Memory B cell (primary cell): ENCODE measurements around the gene ABHD17B.
"Not testable (repeated sequence)": the region's sequence is repeated elsewhere in the genome, so short reads cannot be mapped to it uniquely, and the experiment has no call there.

ENCODE experiments used
- ATAC-seq: fragments of 150-1000 bp; cut with Tn5 transposase; 2 replicates; pipeline ENCODE4 v1.10.0; 2021; ENCODE audit warnings: low read depth, mild to moderate bottlenecking, moderate library complexity
- DNase-seq, 2 donors: peaks; one replicate each; pipeline ENCODE4 v3.0.0; 2022; ENCODE audit warnings: low spot score in 2 of 2
- H3K27ac Mint-ChIP-seq: one replicate; pipeline ENCODE4 v1.8.0; 2022; ENCODE audit warnings: mild to moderate bottlenecking, moderate library complexity, mixed read lengths
- H3K27me3 Mint-ChIP-seq: one replicate; pipeline ENCODE4 v1.8.0; 2022; ENCODE audit warnings: mixed read lengths
- H3K36me3 Mint-ChIP-seq: one replicate; pipeline ENCODE4 v1.8.0; 2022; ENCODE audit warnings: mild to moderate bottlenecking, mixed read lengths
- H3K4me1 Mint-ChIP-seq: one replicate; pipeline ENCODE4 v1.8.0; 2022; ENCODE audit warnings: mixed read lengths
- H3K4me3 Mint-ChIP-seq: one replicate; pipeline ENCODE4 v1.8.0; 2022; ENCODE audit warnings: mild to moderate bottlenecking, moderate library complexity, mixed read lengths
- H3K9me3 Mint-ChIP-seq: one replicate; pipeline ENCODE4 v1.8.0; 2022; ENCODE audit warnings: mixed read lengths

Gene ABHD17B

GRCh38 chr9:71901695-71902597 is 9.0 kb downstream of the ABHD17B start:
- Mint-ChIP-seq H3K36me3 (peaks cover 2% of the 10 kb centered on the region), H3K9me3 (no peaks in the 10 kb centered on the region), H3K27ac (peak overlapping the region; percentile 26), H3K4me1 (peaks cover 35% of the 10 kb centered on the region), H3K27me3 (no peaks in the 10 kb centered on the region), H3K4me3 (peak overlapping the region; percentile 1)
- ATAC-seq = peak; percentile 25
- no peak for DNase-seq

GRCh38 chr9:71898756-71899155 is 12.2 kb downstream of the ABHD17B start:
- peak overlapping the region; percentile 61 for H3K27ac Mint-ChIP-seq
- not testable (repeated sequence) for H3K4me3 Mint-ChIP-seq, H3K36me3 Mint-ChIP-seq

GRCh38 chr9:71897577-71897976 is 13.4 kb downstream of the ABHD17B start:
- ATAC-seq = peak; percentile 73
- H3K27ac Mint-ChIP-seq = peak overlapping the region; percentile 51

More at GRCh38 chr9:71898756-71899155, 12.2 kb downstream of the ABHD17B start:
- H3K4me1 Mint-ChIP-seq = peaks cover 38% of the 10 kb centered on the region
- H3K27me3 Mint-ChIP-seq, ATAC-seq, H3K9me3 Mint-ChIP-seq, DNase-seq: not testable (repeated sequence)

GRCh38 chr9:71896761-71897160 is 14.2 kb downstream of the ABHD17B start:
- Mint-ChIP-seq H3K36me3 (peaks cover 4% of the 10 kb centered on the region), H3K27ac (peak overlapping the region; percentile 51)

More at GRCh38 chr9:71897577-71897976, 13.4 kb downstream of the ABHD17B start:
- no peaks in the 10 kb centered on the region for H3K27me3 Mint-ChIP-seq
- peak overlapping the region; percentile 40 for H3K4me3 Mint-ChIP-seq
- no peaks in the 10 kb centered on the region for H3K9me3 Mint-ChIP-seq
- no peak for DNase-seq
- peaks cover 4% of the 10 kb centered on the region for H3K36me3 Mint-ChIP-seq
- peaks cover 44% of the 10 kb centered on the region for H3K4me1 Mint-ChIP-seq

GRCh38 chr9:71895955-71896354 is 15.0 kb downstream of the ABHD17B start:
- H3K9me3 Mint-ChIP-seq = no peaks in the 10 kb centered on the region
- no peak for DNase-seq
- no peaks in the 10 kb centered on the region for H3K27me3 Mint-ChIP-seq
- H3K27ac Mint-ChIP-seq = no peak overlapping the region
- no peak for ATAC-seq
- H3K4me1 Mint-ChIP-seq = peaks cover 44% of the 10 kb centered on the region
- no peak overlapping the region for H3K4me3 Mint-ChIP-seq
- H3K36me3 Mint-ChIP-seq = peaks cover 7% of the 10 kb centered on the region

More at GRCh38 chr9:71896761-71897160, 14.2 kb downstream of the ABHD17B start:
- peak overlapping the region; percentile 45 for H3K4me3 Mint-ChIP-seq
- no peaks in the 10 kb centered on the region for H3K9me3 Mint-ChIP-seq
- peak; percentile 48 for ATAC-seq
- H3K27me3 Mint-ChIP-seq = no peaks in the 10 kb centered on the region
- peaks cover 41% of the 10 kb centered on the region for H3K4me1 Mint-ChIP-seq
- DNase-seq = no peak

GRCh38 chr9:71895117-71895516 is 15.9 kb downstream of the ABHD17B start:
- ATAC-seq = no peak
- Mint-ChIP-seq H3K36me3 (peaks cover 7% of the 10 kb centered on the region), H3K4me3 (no peak overlapping the region), H3K9me3 (no peaks in the 10 kb centered on the region), H3K27me3 (no peaks in the 10 kb centered on the region), H3K4me1 (peaks cover 42% of the 10 kb centered on the region), H3K27ac (no peak overlapping the region)
- DNase-seq = no peak

- H3K4me1 Mint-ChIP-seq = peaks cover 37% of the 10 kb centered on the region
- H3K27ac Mint-ChIP-seq = peak overlapping the region; percentile 73
- no peak overlapping the region for H3K4me3 Mint-ChIP-seq
Measured at GRCh38 chr9:71891557-71892189, 19.3 kb downstream of the ABHD17B start.

GRCh38 chr9:71890042-71890679 is 20.8 kb downstream of the ABHD17B start:
- Mint-ChIP-seq H3K27me3 (no peaks in the 10 kb centered on the region), H3K4me3 (no peak overlapping the region), H3K36me3 (peaks cover 5% of the 10 kb centered on the region), H3K4me1 (peaks cover 34% of the 10 kb centered on the region), H3K27ac (no peak overlapping the region), H3K9me3 (no peaks in the 10 kb centered on the region)
- DNase-seq = no peak
- no peak for ATAC-seq

More at GRCh38 chr9:71891557-71892189, 19.3 kb downstream of the ABHD17B start:
- H3K27me3 Mint-ChIP-seq = no peaks in the 10 kb centered on the region
- H3K36me3 Mint-ChIP-seq = peaks cover 5% of the 10 kb centered on the region
- DNase-seq (no peak), ATAC-seq (peak; percentile 58)
- H3K9me3 Mint-ChIP-seq = no peaks in the 10 kb centered on the region

GRCh38 chr9:71887362-71887761 is 23.6 kb downstream of the ABHD17B start:
- H3K27ac Mint-ChIP-seq = no peak overlapping the region
- no peak overlapping the region for H3K4me3 Mint-ChIP-seq
- peaks cover 22% of the 10 kb centered on the region for H3K4me1 Mint-ChIP-seq
- H3K27me3 Mint-ChIP-seq = no peaks in the 10 kb centered on the region
- H3K36me3 Mint-ChIP-seq = peaks cover 19% of the 10 kb centered on the region
- ATAC-seq (no peak), DNase-seq (no peak)
- H3K9me3 Mint-ChIP-seq = peaks cover 11% of the 10 kb centered on the region

- ATAC-seq = no peak
- peaks cover 11% of the 10 kb centered on the region for H3K9me3 Mint-ChIP-seq
- DNase-seq = no peak
- H3K36me3 Mint-ChIP-seq = peaks cover 24% of the 10 kb centered on the region
- peaks cover 19% of the 10 kb centered on the region for H3K4me1 Mint-ChIP-seq
- H3K27ac Mint-ChIP-seq = no peak overlapping the region
- no peaks in the 10 kb centered on the region for H3K27me3 Mint-ChIP-seq
- H3K4me3 Mint-ChIP-seq = no peak overlapping the region
Measured at GRCh38 chr9:71886541-71886940, 24.5 kb downstream of the ABHD17B start.

GRCh38 chr9:71886015-71886414 is 25.0 kb downstream of the ABHD17B start:
- Mint-ChIP-seq H3K9me3 (peaks cover 11% of the 10 kb centered on the region), H3K27ac (no peak overlapping the region), H3K4me1 (peaks cover 15% of the 10 kb centered on the region), H3K4me3 (no peak overlapping the region), H3K36me3 (peaks cover 25% of the 10 kb centered on the region), H3K27me3 (no peaks in the 10 kb centered on the region)
- ATAC-seq (no peak), DNase-seq (no peak)

- Mint-ChIP-seq H3K4me1 (peaks cover 15% of the 10 kb centered on the region), H3K27ac (peak overlapping the region; percentile 60), H3K4me3 (peak overlapping the region; percentile 19), H3K36me3 (peaks cover 28% of the 10 kb centered on the region), H3K9me3 (peaks cover 13% of the 10 kb centered on the region), H3K27me3 (no peaks in the 10 kb centered on the region)
- ATAC-seq (peak; percentile 66), DNase-seq (no peak)
Measured at GRCh38 chr9:71885467-71885866, 25.5 kb downstream of the ABHD17B start.

GRCh38 chr9:71884005-71884404 is 27.0 kb downstream of the ABHD17B start:
- H3K4me1 Mint-ChIP-seq = peaks cover 13% of the 10 kb centered on the region
- DNase-seq (no peak), ATAC-seq (no peak)
- H3K27ac Mint-ChIP-seq = no peak overlapping the region
- peaks cover 36% of the 10 kb centered on the region for H3K36me3 Mint-ChIP-seq
- no peaks in the 10 kb centered on the region for H3K27me3 Mint-ChIP-seq
- peaks cover 19% of the 10 kb centered on the region for H3K9me3 Mint-ChIP-seq
- no peak overlapping the region for H3K4me3 Mint-ChIP-seq

- Mint-ChIP-seq H3K4me3 (no peak overlapping the region), H3K9me3 (peaks cover 25% of the 10 kb centered on the region), H3K27ac (no peak overlapping the region)
Measured at GRCh38 chr9:71879644-71880174, 31.3 kb downstream of the ABHD17B start.

More at GRCh38 chr9:71879644-71880174, 31.3 kb downstream of the ABHD17B start:
- Mint-ChIP-seq H3K36me3 (peaks cover 47% of the 10 kb centered on the region), H3K4me1 (peaks cover 10% of the 10 kb centered on the region), H3K27me3 (no peaks in the 10 kb centered on the region)
- no peak for DNase-seq
- no peak for ATAC-seq
